NCI-H187 treated with DMSO at 0.1 percent for 48 hours (cell line): ENCODE data around the gene CACNA1C.

ENCODE experiments used
- DNase-seq: peaks from one replicate; lab custom pipeline; 2025; lab: John Stamatoyannopoulos, UW

Gene CACNA1C

GRCh38 chr12:2628401-2628800, 575.6 kb downstream of the CACNA1C start:
- DNase-seq: no peak

DNA sequence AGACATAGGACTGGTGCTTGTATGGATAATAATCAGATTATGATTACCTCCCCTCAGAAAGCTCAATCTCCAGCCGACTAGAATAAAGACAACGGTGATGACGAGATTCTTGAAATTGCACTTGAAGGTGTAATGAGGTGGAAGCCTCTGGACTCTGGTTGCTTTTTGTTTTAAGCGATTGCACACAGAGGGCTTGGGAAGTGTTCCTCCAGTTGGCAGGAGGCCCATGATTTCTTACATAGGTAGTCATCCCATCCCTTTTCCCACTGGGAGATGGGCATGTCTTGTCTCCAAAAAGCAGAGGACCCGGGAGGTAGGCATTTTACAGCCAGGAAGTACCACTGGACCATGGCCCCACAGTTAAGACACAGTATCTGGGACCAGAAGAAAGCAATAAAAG, 576.3 kb downstream of the CACNA1C start:
- no peak for DNase-seq

DNA sequence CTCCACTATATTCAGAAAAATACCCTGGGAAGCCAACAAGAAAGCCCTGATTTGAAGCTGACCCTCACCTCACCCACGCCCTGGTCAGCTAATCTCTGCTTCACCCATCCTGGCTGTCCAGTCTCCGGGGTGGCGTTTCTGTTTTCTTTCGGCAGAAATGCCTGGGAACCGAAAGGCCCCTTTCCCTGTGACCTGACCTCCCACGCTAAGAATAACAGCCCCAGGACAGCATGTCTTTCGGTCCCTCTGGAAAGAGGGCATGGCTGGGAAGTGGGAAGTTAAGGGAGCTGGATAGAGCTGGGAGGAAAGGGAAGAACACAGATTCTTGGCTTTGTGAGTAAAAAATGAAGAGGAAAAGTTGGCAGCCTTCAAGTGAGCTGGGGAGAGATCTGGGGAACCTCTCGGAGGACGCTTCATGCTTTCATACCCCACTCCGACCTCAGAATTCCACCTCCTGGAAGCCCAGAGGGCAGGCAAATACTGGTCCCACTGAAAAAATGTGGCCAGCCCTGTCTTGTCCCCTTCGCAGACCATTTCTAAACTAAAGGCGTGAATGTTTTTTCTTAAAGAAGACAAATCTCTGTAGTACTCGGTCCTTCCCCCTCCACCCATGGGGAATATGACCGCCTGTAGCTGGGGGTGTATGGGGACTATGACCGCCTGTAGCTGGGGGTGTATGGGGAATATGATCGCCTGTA, 579.0 kb downstream of the CACNA1C start:
- no peak for DNase-seq

DNA sequence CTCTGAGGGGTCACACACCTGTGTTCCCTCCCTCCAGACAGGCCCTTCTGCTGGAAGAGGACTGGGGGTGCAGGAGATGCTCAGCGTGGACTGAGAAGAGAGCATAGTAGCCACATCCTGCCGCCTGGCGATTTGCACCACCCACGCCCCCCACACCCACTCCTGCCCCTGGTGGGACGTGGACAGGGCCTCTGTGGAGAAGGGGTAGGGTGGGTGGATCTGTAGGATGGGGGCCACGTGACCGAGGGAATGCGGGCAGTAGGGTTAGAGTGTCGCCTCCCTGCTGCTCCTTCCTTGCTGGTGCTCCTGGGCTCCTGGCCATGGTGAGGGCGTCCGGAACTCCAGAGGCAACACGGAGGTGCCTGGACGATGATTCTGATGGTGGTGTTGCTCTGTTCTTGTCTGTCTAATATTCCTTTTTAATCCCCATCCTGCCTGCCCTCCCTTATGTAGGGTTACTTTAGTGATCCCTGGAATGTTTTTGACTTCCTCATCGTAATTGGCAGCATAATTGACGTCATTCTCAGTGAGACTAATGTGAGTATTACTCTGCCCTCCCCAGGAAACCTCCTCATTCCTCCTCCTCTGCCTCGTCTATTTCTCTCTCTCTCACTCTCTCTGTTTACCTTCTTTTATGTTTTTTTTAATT, 580.5 kb downstream of the CACNA1C start:
- DNase-seq: no peak

GRCh38 chr12:2633825-2634200, 581.0 kb downstream of the CACNA1C start:
- DNase-seq: no peak

- DNase-seq: no peak
Observed at GRCh38 chr12:2634471-2634870, 581.7 kb downstream of the CACNA1C start.

DNA sequence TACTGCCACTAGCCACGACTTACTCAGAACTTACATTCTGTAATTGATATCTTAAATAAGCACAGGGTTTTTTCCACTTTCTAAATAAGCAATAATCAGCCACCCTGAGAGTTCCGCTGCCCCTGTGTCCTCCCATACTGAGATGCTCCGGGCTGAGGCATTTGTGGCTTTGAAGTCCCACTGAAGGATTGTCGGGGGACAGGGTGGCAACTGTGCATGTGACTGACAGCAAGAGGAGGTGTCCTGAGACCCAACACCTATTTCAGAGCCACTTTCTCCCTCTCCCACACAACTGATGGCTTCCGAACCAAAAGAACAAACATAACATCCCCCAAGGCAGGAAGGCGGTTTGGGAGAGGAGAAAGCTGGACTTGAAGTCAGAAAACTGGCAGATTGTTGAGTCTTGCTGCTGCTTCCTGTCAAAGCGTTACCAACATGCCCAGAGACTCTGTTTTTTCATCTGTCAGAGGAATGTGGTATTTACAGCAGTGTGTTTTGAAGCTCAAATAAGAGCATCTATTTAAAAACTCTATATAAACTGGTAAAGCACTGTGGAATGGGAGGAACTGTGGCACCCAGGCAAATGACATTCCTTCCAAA, 584.1 kb downstream of the CACNA1C start:
- no peak for DNase-seq

DNA sequence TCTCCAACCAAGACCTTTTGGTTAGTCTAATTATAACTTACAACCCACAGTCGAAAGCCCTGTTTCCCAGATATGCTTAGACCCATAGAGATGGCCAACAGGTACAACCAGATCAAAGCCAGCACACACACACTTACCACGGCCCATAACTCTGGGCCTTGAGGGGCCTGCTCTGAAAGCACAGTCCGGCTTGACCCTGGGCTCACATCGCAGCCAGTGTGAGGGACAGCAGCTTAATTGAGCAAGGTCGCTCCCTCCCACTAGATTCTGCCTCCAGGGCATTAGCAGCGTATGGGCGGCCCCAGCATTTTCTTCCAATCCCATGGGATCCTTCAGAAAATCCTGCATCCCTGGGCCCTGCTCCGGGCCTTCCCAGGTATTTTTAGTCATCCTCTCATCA, 584.6 kb downstream of the CACNA1C start:
- no peak for DNase-seq

DNA sequence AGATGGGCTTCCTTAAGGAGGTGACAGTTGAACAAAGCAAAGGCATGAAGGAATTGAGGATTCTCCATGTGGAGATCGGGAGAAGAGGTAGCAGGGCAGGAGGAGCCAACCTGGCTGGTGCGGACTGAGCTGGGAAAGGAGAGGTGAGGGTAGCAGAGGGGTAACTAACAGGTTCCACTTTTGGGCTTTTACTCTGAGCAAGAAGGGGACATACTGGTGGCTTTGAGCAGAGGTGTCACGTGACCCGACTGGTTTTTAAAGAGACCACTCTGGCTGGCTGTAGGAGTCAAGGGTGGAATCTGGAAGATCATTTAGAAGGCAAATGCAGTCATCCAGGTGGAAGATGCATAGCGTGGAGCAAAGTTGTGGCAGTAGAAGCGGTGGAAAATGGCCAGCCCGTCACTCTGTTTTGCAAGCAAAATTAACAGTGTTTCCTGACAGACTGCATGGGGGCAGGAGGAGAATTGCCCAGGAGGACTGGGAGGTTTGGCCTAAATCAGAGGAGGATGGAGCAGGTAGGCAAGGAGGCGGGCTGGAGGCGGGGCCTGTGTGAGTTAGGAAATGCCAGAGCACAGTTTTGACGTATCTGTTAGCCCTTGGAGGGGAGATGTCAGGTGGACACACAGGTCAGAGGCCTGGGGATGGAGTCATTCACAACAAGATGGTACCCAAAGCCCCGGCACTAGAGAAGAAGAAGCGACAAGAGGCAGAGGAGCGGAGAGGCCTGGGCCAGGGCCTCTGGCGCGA, 585.7 kb downstream of the CACNA1C start:
- DNase-seq: no peak

DNA sequence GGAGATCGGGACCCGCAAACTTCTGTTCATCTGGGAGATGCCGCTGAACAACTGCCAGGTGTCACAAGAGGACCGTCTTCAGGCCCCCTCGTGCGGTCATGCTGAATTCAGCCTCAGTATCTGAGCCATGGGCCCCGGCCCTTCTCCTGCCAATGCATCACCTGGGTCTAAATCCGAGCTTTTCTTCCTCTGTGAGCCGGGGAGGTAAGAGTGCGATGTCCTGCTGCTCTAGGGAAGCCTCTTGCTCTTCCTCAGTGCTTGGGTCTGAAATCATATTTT, 586.2 kb downstream of the CACNA1C start:
- no peak for DNase-seq

GRCh38 chr12:2640281-2640680, 587.5 kb downstream of the CACNA1C start:
- no peak for DNase-seq

DNA sequence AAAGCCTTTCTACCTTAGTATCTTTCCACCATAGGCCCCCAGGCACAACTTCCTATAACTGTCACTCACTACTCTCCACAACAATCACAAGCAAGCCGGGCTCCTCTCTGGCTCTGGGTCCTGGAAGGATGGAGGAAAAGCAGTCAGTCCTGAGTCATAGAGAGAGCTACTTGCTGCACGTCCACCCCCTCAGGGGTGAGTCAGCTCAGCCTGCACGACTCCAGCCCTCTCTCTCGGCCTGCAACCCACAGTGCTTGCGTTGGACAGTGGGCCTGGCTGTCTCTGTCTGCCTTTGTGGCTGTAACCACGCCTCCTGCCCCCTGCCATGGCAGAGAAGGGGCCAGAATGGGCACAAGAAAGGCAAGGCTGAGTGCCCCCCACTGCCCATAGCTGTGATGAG, 587.9 kb downstream of the CACNA1C start:
- DNase-seq: no peak

GRCh38 chr12:2641207-2641606, 588.4 kb downstream of the CACNA1C start:
- no peak for DNase-seq

DNA sequence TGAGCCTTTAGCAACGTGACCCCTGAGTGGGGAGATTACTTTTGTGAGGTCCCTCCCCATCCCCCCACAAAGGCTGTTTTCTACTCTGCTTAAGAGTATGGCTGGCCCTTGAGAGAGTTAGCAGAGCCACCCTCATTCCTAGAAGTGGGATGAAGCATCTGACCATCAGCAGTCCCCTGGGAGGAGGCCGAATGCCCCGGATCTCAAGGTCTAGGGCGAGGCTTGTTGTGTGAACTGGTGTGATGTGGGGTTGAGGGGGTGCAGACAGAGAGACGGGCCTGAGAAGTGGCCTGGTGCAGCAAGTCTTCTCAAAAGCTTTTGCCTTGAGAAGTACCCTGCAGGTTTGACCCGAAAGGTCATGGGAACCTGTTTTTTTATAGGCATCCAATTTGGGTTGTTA, 589.0 kb downstream of the CACNA1C start:
- no peak for DNase-seq

DNA sequence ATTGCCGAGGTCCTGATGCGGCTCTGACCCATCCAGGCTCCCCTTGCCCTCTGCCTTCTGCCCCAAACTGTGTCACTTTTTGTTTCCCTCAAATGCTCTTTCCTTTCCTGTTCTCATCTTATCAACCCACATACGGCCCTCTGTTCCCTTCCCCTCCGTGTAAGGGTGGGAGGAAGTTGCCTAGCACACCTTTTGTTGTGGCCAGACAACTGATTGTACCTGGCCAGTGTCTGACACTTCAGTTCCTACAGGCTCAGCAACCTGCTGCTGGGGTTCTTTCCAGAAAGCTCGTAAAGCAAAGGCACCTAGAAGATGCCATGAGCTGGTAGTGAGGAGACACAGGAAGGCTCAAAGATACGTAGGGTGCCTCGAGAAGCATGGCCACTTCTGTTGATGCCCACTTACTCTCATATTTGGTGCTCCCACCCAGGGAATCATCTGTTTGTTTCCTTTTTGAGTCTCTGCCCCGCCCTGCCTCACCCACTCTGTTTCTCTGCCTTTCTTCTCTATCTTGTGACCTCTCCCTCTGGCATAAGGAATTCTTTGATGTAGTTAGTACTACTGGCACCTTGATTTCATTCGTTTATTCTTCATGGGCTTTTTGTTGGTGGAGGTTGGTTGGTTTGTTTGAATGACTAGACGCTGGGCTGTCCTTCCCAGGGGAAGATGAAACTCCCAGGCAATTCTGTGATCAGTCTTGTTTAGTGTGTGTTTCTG, 589.5 kb downstream of the CACNA1C start:
- DNase-seq: no peak

DNA sequence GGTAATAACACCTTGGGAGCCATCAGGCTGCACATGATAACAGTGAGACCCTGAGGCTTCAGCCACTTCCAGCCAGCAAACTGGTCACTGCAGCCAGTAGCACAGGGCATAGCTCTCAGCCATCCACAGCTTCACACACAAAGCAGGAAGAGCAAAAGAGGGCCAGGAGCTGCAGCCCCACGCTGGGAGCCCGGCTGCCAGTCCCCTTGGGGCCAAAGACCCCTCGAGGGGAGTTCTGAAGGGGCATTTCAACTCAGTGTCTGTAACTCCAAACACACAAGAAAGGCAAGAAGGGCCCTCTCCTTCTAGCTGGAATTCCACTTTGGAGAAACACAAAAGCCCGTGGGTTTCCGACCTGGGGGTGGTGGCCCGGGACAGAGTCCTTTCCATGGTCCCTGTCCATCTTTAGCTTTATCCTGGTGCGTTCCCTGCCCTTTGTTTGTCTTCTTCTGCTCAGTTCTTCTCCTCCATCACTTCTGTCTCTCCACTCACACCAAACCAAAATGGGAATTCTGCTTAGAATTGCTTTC, 590.2 kb downstream of the CACNA1C start:
- no peak for DNase-seq

GRCh38 chr12:2643576-2644135, 590.9 kb downstream of the CACNA1C start:
- DNase-seq: no peak

DNA sequence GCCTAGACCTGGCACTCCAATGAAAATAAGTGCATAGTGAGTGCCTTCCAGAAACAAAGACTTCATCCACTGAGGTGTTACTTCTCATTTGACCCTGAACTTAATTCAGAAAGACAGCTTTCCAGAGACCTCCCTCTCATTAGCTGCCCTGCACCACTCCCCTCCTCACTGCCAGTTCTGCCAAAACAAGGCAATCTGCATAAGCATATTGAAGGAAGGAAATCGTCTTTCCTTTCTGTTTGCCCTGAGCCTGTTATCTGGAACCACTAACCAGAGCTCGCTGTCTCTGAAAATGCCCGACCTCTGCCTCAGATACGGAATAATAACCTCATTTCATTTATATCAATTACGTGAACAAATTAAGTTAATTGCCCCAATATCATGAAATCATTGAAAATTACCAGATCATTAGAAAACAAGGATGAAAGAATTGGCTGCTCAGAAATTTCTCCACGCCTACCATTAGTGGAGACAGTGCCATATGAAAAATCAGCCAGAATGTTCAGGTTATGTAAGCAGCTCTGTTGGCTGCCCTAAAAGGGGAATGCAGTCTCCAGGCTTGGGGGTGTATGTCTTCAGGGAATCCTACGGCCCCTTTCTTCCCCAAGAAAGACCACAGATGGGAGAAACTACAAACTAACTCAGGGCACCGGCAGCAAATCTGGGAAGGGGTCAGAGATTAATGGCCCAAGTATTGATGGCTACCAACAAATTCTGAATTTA, 592.1 kb downstream of the CACNA1C start:
- DNase-seq: no peak

GRCh38 chr12:2645460-2645859, 592.7 kb downstream of the CACNA1C start:
- DNase-seq: no peak

DNA sequence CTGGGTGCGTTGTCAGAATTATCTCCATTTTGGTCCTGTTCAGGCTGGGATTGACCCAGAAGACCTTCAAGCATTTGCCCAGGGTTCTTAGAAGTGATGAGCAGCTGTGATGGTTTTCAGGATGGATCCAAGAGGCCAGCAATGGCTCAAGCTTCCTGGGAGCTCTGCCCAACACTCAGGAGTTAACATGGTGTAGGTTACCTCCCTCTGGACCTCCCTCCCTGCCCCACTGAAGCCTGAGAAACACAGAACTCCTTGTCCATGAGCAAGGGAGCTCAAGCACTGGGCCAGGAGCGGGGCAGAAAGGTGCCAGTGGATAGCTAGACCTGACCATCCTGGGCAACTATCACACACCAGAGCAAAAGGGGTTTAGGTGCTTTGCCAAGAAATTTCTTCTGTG, 593.6 kb downstream of the CACNA1C start:
- DNase-seq: no peak

DNA sequence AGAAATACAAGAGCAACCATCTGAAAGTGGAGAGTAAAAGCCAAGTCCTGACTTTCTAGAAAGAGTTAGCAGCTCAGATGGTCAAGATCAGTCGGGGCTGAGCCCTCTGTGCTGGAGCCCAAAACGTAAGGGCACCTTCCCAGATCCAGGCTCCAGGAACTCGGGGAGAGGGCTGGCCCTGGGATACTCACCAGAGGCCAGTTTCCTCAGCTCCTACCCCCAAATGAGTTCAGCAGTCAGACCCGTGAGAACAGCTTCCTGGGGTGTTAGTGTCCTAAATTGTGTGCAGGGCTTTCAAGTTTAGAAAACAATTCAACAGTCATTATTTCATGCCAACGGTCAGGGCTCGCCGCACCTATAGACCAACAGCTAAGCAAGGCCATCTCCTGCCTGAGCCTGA, 594.4 kb downstream of the CACNA1C start:
- no peak for DNase-seq
